Mammary epithelial cell (primary cell): ENCODE data around the gene KCNA10.

Experiments
- EZH2 ChIP-seq: IDR thresholded peaks from 2 replicates; pipeline ENCODE4 v1.6.1; 2012; ENCODE audit warnings: low read length, inconsistent platforms, borderline replicate concordance
- TF ChIP-seq, protein P1 (sequence below), 2 donors: IDR thresholded peaks in 1 of 2; conservative IDR thresholded peaks in 1 of 2; 2 replicates each; pipeline ENCODE4 v1.5.1; 2011 to 2012; ENCODE audit warnings: inconsistent platforms in 2 of 2, low read length in 2 of 2, mild to moderate bottlenecking in 2 of 2, control low read depth in 1 of 2, low read depth in 1 of 2; ENCODE audit not compliant: insufficient read depth in 1 of 2; ENCODE audit errors: extremely low read depth in 1 of 2

GRCh38 chr1:110471131-110471530, 47.8 kb downstream of the KCNA10 start:
- TF ChIP-seq, protein P1, sequence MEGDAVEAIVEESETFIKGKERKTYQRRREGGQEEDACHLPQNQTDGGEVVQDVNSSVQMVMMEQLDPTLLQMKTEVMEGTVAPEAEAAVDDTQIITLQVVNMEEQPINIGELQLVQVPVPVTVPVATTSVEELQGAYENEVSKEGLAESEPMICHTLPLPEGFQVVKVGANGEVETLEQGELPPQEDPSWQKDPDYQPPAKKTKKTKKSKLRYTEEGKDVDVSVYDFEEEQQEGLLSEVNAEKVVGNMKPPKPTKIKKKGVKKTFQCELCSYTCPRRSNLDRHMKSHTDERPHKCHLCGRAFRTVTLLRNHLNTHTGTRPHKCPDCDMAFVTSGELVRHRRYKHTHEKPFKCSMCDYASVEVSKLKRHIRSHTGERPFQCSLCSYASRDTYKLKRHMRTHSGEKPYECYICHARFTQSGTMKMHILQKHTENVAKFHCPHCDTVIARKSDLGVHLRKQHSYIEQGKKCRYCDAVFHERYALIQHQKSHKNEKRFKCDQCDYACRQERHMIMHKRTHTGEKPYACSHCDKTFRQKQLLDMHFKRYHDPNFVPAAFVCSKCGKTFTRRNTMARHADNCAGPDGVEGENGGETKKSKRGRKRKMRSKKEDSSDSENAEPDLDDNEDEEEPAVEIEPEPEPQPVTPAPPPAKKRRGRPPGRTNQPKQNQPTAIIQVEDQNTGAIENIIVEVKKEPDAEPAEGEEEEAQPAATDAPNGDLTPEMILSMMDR (conservative IDR thresholded peaks at IDR 0.05 in 1 of 2, IDR thresholded peaks at IDR 0.05 in 1 of 2; ENCODE audit: extremely low read depth in 1 of 2, insufficient read depth in 1 of 2, low read depth in 1 of 2, low read length in 2 of 2) = no peak
- TF ChIP-seq EZH2 = no peak
